Stimulated activated CD8-positive, alpha-beta memory T cell treated with anti-CD3 and anti-CD28 coated beads, Interleukin-15, amount 100 ng/mL, for 24 hours (primary cell): ENCODE measurements around the gene TMEM39A.

Source experiments
- DNase-seq: peaks from one replicate; pipeline ENCODE4 v3.0.0-alpha.2; 2020; ENCODE audit warnings: low read depth

Gene TMEM39A

DNA sequence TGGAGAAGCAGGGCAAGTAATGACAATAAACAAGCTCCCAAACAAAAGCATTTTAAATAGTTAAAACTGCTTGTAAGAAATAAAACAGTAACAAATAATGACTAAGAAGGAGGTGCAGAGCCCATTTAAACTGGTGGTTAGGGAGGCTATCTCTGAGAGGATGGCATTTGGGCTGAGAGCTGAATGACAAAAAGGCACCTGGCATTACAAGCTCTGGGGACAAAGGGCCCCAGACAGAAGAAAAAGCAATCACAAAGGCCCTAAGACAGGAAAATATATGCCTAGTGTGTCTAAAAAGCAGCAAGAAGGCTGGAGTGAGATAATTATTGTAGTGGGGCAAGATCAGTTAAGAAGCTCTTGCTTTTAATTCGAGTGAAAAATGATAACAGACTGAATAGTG is 9.6 kb downstream of the TMEM39A start:
- DNase-seq, result no peak

DNA sequence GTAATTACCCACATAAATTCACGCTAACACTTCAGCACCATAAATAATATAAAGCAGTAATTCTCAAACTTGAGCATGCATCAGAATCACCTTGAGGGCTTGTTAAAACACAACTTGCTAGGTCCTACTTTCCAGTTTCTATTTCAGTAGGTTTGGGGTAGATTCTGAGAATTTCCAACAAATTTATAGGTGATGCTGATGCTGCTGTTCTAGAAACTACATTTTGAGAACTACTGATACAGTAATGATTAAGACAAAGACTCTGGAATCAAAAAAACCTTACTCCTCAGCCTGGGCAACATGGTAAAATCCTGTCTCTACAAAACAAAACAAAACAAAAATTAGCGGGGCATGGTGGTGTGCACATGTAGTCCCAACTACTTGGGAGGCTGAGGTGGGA is 18.8 kb downstream of the TMEM39A start:
- no peak for DNase-seq

DNA sequence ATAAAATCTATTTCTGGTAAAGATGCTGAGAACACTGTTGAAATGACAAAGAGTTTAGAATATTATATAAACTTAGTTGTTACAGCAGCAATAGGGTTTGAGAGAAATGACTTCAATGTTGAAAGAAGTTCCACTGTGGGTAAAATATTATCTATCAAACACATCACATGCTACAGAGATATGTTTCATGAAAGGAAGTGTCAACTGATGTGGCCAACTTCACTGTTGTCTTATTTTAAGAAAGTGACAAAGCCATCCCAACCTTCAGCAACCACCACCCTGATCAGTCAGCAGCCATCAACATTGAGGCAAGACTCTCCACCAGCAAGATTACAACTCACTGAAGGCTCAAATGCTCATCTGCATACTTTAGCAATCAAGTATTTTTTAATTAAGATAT is 20.2 kb downstream of the TMEM39A start:
- no peak for DNase-seq

DNA sequence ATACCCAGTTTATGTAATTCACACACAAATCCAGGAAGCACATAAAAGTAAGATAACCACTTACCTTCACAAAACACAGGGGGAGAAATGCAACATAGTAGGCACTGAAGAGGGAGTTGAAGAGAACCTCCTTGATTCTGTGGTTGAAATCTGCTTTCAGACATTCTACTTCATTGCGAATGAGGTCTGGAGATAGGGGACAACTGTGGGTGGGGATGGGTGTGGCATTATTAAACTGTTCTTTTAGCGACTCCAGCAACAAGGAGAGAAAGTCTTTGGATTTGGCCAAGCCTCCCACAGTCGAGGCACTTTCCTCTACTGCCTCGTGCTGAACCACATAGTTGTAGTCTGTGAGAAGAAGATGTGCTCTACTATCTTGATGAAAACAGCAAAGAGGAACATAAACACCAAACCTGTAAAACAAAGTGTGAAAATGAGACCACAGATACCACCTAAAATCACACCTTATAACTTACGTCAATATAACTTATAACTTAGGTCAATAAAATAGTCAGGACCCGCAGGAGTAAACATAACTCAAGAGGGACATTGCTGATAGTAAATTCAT is 25.6 kb downstream of the TMEM39A start:
- DNase-seq, result no peak

DNA sequence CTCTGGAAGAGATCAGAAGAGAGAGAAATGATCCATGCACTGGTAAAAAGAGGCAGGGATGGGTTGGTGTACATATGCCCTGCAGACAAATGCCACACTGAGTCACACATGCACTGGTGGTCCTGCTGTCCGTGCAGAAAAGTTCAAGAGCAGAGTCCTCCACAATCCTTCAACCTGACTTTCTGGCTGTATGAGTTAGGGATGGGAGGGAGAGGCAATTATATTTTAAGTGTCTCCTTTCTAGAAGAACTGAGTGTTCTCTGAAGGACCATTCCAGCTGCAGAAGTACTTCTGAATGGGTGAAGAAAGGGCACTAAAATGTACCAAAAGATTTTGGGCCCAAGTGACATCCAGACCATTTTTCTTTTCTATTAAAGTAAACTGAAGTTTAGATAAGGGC is 26.4 kb downstream of the TMEM39A start:
- DNase-seq, result no peak

DNA sequence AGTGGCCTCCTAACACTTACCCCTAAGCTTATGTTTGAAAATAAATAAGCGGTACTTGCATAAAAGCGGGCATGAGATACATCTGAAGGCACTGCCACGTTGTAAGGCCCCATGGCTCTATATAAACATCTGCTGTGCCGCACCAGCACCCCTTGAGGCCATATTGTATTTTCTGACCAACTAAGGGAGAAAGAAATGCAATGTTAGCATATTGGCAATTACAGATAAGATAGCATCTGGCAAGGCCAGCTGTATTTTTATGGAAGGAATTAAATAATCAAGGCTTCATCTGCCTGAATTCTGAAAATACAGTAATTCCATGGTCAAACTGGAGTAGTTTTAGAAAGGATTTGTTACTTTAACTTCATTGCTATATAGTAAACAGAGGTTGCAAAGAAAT is 28.7 kb downstream of the TMEM39A start:
- DNase-seq, result no peak

DNA sequence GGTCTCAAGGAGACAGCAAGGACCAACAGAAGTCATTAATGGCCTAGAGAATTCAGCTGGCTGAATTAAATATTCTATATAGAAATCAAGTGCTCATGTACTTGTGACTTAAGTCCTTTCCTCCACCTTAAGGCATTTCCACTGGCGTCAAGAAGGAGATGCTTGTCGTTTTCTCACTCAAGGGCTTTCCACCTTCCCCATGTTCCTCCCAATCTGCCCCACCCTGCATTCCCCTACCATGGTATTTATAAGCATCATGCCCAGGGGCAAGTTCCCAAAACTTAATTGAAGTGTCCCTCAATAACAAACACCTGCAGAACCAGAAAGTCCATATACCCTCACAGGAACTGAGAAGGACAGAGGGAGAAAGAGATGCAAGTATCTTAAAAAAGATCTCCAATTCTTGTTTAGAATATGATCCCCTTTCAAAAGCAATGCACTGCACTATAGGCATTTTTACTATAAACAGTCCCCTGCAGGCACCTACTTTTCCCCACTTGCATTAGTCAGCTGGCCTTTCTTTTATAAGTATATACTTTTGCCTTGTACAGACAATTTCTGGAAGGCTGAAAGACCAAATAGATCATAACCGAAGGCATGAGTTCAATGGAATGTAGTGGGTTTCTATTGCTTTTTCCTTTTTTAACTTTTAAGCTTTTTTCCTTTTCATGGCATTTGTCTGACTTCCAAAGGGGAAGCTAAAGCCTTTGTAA is 29.6 kb downstream of the TMEM39A start:
- DNase-seq, result no peak

DNA sequence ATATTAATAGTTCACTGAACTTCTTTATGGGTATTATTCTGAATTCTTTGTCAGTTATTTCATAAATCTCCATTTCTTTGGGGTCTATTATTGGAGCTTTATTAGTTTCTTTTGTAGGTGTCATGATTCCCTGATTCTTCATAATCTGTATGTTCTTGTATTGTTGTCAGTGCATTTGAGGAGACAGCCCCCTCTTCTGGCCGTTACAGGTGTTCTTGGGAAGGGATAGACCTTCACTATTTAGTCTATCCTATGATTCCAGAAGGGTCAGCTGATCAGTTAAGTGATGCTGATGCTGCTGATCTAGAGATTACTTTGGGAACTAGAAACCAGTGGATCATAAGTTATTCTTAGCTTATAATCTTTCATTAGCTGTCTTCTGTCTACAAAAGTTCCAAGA is 34.9 kb downstream of the TMEM39A start:
- DNase-seq, result no peak

DNA sequence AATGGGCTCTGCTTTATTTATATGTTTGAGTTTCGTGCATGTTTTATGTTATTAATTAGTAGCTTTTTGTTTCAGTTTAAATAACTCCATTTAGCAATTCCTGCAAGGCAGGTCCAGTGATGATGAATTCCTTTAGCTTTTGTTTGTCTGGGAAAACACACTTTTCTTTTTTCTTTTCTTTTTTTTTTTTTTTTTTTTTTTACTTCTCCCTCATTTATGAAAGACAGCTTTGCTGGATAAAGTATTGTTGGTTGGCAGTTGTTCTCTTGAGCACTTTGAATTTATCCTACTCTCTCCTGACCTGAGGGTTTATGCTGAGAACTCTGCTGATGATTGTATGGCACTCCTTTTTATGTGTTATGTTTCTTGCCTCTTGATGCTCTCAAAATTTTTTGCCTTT is 35.7 kb downstream of the TMEM39A start:
- no peak for DNase-seq

DNA sequence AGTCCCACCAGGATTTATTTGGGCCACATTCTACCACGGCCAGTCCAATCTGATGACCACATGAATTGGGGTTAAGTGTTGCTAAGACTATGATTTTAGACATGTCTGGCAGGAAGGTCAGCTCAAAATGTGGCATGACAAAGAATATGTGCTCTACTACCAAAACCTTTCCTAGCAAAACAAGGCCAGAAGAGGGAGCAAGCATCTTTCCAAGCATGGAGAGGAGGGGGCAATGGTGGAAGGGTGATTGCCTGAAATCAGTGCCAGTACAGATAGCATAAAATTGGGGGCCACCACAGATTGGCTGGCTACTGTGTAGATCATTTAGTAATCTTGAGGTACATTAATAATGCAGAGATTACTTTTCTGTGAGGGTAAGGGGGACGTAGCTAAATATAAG is 43.2 kb downstream of the TMEM39A start:
- DNase-seq, result no peak

DNA sequence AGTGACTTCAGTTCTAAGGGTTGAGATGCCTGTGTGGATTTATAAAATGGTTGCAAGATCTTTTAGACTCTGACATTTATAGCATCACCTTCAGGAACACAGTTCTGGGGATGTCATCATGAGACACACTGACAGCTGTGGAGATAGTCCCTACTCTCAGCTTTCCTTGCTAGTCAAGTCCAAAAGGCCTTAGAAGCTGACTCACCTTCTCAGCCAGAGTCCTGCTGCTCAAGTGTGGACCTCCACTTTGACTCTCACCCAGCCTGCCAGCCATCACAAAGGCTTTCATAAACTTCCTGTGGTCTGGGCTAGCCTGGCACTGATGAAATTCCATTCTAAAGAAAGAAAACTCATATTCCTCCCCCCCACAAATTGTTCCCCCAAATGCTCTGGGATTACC is 44.8 kb downstream of the TMEM39A start:
- DNase-seq, result no peak

DNA sequence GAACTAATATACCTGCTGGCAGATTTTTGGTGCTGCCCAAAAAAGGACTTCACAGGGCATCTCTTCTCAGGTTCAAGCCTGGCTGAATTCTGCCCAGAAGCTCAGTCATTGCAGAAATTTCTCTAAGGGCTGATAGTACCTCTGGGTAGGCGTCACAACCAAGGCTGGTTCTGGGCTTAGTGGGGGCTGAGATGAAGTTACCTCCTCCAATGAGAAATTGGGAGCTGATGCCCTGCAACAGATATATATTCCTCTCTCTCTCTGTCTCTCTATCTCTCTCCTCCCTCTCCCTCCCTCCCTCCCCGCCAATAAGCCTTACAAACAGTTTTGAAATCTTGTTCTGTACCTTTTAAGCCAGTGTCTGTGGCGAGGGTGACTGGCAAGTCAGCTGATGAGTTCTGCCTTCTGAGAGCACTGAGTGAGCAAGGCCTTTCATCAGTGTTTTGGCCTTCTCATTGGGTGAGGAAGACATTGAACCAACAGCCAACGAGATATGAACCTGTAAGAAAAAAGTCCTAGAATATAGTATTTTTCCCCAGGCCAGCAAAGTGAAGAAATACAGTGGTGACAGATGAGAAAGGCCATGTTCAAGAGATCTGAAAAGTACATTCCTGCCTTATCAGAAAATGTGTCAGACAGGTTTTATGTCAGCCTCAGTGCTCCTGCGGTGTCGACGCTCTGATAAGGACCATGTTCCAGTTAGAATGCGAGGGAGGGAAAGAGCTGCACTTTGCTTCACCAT is 45.5 kb downstream of the TMEM39A start:
- DNase-seq, result no peak

DNA sequence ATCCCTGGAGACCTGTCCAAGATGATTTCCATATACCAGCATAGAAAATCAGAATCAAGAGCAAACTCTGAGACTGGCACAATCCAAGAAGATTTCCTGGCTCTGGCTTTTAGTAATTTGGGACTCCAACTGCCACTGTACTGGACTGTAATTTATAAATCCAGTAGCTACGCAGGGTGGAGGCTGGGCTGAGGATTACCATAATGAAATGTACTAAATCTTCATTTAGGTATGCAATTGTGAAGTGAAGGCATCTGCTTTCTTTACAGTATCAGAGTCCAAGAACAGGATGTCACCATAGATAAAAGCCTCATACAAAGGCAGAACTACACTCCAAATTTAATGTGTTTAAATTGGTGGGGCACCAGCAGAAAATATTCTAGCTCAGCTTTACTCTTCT is 46.5 kb downstream of the TMEM39A start:
- DNase-seq, result no peak

DNA sequence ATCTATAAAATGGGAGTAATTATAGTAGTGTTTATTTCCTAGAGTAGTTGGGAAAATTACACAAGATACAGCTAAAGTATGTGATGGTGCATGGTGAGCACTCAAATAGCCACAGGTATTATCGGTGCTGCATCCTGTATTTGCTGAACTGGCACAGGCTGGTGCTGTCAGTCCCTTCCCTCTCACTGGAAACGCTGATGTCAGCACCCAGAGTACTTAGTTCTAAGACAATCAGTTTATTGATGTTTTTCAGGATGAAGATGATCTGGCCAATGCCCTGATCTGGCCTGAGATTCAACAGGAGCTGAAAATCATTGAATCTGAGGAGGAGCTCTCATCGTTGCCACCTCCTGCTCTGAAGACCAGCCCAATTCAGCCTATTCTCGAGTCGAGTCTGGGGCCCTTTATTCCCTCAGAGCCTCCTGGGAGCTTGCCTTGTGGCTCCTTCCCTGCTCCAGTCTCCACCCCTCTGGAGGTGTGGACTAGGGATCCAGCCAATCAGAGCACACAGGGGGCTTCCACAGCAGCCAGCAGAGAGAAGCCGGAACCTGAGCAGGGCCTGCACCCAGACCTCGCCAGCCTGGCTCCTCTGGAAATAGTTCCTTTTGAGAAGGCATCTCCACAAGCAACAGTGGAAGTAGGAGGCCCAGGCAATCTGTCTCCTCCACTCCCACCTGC is 49.7 kb downstream of the TMEM39A start:
- no peak for DNase-seq

DNA sequence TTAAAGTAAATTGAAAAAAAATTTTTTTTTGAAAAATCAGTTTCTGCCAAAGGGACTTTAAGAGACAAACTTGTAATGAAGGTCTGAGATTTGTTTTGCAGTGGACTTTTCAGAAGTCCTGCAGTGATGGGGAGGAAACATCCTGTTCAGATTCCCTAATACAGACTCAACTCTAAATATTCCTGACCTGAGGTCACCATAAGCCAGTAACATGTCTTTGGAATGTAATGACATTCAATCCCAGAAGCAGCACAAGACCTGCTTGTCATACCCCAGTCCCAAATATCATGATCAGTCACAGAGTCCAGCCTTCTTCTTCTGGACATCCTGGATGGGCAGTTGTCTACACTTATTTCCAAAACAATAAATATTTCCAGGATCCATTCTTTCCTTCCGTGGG is 53.6 kb downstream of the TMEM39A start:
- DNase-seq, result no peak

DNA sequence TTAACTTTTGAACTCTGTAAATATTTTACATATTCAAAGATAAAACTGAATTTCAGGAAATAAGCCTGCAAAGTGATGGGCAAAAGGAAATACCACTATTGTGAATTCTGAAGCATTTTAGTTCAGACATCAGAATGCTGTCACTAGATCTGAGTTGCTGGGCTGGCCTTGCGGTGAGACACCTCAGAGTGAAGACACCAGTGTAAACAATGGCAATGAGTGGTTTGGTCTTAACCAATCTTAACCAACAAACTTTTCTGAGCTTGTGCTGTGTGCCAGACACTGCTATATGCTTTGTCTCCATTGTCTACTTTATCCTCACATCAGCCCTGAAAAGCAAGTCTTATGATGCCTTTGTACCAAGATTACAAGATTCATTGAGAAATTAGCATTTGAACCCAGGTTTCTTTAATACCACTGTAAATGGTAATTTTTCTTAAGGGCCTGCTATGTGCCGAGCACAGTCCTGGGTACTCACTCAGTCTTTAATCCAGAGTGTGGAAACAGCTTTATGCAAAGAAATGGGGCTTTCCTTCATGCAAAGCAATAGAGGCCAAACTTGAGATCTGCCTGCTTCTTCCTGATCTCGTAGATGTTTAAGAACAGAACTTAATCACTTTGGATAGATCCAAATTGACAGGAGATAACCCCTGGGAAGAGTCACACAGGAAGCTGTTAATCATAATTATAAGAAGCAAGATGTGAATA is 55.0 kb downstream of the TMEM39A start:
- DNase-seq, result no peak

DNA sequence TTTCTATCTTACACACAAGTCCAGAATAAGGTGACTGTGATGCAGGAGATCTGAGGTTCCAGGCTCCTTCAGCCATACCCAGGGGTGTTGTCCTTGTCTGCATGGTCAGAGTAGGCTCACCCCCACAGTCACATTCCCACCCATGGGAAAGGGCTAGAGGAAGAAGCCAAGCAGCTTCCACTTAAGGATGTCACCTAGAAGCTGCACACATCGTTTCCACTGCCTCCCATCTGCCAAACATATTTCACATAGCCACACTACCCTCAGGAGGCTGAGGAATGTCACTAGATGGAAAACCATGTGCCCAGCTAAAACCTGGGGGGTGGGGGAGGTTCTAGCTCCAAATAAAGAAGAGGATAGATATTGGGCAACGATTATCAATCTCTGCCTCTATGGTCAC is 58.1 kb downstream of the TMEM39A start:
- DNase-seq, result no peak

DNA sequence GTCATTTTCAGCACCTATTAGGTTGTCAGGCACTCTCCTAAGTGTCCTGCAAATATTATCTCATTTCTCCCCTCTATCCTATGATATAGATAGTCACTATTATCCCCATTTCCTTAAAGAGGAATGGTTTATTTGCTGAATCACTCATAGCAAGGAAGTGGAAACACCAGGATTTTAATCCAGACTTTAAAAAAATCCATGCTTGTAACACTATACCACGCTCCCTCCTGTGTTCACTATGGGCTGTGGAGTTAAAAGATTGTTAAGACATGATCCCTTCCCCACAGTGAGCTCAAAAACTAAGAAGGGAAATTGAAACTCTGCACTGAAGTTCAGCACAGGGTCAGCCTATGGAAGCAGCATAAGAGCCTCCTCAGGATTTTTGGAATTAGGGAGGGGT is 60.2 kb downstream of the TMEM39A start:
- DNase-seq, result no peak

DNA sequence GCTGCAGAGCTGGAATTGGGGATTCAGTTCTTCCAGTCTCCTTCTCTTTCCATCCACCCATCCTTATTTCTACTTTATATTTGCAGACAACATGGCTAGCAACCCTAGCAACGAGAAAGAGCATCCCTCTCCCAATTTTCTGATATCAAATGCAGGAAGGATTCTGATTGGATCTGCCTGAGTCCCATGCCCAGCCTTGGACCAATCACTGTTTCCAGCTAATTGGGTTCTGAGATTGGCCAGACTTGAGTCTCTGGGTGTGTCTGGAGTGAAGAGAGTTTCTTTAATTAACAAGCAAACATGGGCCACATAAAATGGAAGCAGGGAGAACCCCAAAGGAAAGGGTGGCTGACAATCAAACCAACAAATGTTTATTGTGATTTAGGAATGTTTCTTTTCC is 60.6 kb downstream of the TMEM39A start:
- no peak for DNase-seq

DNA sequence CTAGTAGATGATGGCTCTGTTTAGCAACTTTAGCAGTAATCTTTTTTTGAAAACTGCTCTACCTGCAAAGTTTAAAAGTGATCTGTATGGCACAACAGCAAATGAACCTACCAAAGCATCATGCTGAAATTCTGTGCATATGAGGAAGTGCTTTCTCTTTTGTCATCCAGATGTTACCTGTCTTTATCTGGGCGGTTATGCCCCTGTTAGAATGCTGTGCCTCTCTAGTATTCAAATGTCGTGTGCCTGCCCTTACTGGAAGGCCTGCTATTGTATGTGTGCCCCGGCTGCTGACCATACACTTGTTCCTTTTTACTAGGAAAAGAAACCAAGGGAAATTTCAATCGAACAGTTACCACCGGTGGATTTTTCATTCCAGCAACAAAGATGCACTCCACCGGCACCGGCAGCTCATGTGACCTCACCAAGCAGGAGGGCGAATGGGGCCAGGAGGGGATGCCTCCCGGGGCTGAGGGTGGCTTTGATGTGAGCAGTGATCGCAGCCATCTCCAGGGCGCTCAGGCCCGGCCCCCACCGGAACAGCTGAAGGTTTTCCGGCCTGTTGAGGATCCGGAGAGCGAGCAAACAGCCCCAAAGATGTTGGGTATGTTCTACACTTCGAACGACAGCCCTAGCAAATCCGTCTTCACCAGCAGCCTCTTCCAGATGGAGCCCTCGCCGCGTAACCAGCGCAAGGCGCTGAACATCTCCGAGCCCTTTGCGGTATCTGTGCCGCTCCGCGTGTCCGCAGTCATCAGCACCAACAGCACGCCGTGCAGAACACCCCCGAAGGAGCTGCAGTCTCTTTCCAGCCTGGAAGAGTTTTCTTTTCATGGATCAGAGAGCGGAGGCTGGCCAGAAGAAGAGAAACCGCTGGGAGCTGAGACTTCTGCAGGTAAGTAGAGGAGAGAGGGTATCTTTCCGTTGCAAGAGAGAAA is 61.6 kb downstream of the TMEM39A start:
- no peak for DNase-seq

DNA sequence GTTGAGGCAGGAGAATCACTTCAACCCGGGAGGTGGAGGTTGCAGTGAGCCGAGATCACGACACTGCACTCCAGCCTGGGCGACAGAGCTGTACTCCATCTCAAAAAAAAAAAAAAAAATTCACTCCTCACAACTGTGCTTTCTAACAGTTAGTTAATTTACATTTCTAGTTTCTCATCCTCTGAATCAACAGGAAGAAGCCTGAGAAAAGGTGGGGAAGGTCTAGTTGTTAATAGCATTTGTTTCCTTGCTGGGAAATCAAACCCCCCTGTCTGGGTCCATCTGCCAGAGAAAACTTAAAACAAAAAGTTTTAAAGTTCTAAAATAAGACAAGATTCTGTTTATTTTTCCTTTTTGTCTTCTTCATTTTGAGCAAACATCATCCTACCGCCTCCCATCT is 62.3 kb downstream of the TMEM39A start:
- no peak for DNase-seq
